ENCODE measurements around the gene NUFIP2.

DNA sequence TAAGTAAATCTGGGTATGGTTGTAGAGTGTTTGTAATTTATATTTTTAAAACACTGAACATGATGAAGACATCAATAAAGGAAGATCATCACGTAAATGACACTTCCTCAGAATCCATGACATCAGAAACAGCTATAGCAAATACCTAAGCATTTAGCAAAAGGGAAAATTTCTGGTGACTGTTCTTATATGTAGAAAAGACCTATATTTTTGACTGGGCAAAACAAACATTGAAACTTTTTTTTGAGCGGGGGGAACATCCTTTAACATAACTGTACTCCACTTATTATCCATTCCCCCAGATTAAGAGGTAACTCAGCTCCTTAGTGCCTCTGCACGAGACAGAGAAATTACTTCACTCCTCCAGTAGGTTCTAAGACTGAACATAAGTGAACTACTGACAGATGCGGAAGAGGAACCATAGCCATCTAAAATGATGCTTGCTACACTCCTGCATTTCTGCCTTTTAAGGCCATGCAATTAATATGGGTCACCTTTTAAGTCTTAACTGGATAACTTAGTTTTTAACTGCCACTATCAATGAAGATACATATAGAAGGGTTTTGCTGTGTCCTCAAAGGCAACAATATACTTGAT, 37.9 kb downstream of the NUFIP2 start:
- TF ChIP-seq, protein P1, sequence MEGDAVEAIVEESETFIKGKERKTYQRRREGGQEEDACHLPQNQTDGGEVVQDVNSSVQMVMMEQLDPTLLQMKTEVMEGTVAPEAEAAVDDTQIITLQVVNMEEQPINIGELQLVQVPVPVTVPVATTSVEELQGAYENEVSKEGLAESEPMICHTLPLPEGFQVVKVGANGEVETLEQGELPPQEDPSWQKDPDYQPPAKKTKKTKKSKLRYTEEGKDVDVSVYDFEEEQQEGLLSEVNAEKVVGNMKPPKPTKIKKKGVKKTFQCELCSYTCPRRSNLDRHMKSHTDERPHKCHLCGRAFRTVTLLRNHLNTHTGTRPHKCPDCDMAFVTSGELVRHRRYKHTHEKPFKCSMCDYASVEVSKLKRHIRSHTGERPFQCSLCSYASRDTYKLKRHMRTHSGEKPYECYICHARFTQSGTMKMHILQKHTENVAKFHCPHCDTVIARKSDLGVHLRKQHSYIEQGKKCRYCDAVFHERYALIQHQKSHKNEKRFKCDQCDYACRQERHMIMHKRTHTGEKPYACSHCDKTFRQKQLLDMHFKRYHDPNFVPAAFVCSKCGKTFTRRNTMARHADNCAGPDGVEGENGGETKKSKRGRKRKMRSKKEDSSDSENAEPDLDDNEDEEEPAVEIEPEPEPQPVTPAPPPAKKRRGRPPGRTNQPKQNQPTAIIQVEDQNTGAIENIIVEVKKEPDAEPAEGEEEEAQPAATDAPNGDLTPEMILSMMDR (IDR thresholded peaks at IDR 0.05): no peak
- TF ChIP-seq POLR2AphosphoS5 (IDR thresholded peaks at IDR 0.05): no peak
- no peak for TF ChIP-seq POLR2A (IDR thresholded peaks at IDR 0.05)

Data from suprapubic skin (tissue), 4 donors.